Ishikawa (cell line): ENCODE results near the gene QRSL1.

ENCODE experiments used
- CEBPB ChIP-seq: IDR thresholded peaks from 2 replicates; pipeline ENCODE4 v1.6.1; 2012
- CREB1 ChIP-seq: IDR thresholded peaks from 2 replicates; pipeline ENCODE4 v1.6.1; 2012; ENCODE audit warnings: low read depth
- EGR1 ChIP-seq: IDR thresholded peaks from 2 replicates; pipeline ENCODE4 v1.6.1; 2012
- EP300 ChIP-seq: IDR thresholded peaks from 2 replicates; pipeline ENCODE4 v1.6.1; 2012; ENCODE audit warnings: borderline replicate concordance
- FOXM1 ChIP-seq: IDR thresholded peaks from 2 replicates; pipeline ENCODE4 v1.6.1; 2012; ENCODE audit warnings: low read depth, borderline replicate concordance
- NFIC ChIP-seq: IDR thresholded peaks from 2 replicates; pipeline ENCODE4 v1.6.1; 2012
- RAD21 ChIP-seq: IDR thresholded peaks from 2 replicates; pipeline ENCODE4 v1.6.1; 2012; ENCODE audit warnings: low read depth
- REST ChIP-seq: IDR thresholded peaks from 2 replicates; pipeline ENCODE4 v1.6.1; 2012; ENCODE audit warnings: low read depth, mild to moderate bottlenecking
- TAF1 ChIP-seq: IDR thresholded peaks from 2 replicates; pipeline ENCODE4 v1.6.1; 2012; ENCODE audit warnings: low read depth, mild to moderate bottlenecking
- TCF12 ChIP-seq: IDR thresholded peaks from 2 replicates; pipeline ENCODE4 v1.6.1; 2012; ENCODE audit warnings: low read depth
- TEAD4 ChIP-seq: IDR thresholded peaks from 2 replicates; pipeline ENCODE4 v1.6.1; 2012
- USF1 ChIP-seq: IDR thresholded peaks from 2 replicates; pipeline ENCODE4 v1.6.1; 2012
- YY1 ChIP-seq: IDR thresholded peaks from 2 replicates; pipeline ENCODE4 v1.6.1; 2012; ENCODE audit warnings: low read depth
- ZBTB7A ChIP-seq: IDR thresholded peaks from 2 replicates; pipeline ENCODE4 v1.6.1; 2012; ENCODE audit warnings: low read depth
- TF ChIP-seq, protein P1 (sequence below): IDR thresholded peaks from 2 replicates; pipeline ENCODE4 v1.6.1; 2012

Gene QRSL1

DNA sequence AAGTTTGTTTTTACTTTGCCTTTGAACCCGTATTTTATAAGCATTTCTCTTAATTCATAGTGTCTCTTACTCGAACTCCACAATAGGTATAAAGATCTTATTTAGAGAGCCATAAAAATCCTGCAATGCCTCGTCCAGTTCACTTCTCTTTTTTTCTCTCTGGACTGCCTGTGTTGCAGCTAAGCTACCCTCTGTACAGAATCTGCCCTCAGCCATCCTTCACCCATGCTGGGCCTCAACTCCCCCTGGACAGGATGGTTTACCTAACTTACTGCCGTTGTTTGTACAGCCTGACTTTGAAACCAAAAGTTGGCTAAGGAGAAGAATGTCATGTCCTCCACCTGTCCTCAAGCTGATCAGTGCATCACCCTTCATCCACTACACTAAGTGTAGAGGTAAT, 10.4 kb downstream of the QRSL1 start:
- no peak for TF ChIP-seq YY1
- no peak for TF ChIP-seq EGR1
- TF ChIP-seq NFIC = no peak
- no peak for TF ChIP-seq CREB1
- no peak for TF ChIP-seq TCF12
- TF ChIP-seq REST = no peak
- no peak for TF ChIP-seq EP300
- TF ChIP-seq TAF1 = no peak
- TF ChIP-seq, protein P1, sequence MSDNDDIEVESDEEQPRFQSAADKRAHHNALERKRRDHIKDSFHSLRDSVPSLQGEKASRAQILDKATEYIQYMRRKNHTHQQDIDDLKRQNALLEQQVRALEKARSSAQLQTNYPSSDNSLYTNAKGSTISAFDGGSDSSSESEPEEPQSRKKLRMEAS = no peak
- TF ChIP-seq ZBTB7A = no peak
- TF ChIP-seq TEAD4 = no peak
- no peak for TF ChIP-seq RAD21
- no peak for TF ChIP-seq FOXM1
- no peak for TF ChIP-seq CEBPB
- TF ChIP-seq USF1 = no peak

DNA sequence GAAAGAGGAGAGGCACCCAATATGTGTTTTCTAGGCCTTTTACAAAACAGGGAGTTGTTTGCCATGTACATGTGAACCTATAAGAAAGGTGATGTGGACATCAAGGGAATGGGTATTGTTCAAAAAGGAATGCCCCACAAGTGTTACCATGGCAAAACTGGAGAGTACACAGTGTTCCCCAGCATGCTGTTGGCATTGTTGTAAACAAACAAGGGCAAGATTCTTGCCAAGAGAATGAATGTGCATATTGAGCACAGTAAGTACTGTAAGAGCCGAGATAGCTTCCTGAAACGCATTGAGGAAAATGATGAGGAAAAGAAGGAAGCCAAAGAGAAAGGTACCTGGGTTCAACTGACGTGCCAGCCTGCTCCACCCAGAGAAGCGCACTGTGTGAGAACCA, 13.1 kb downstream of the QRSL1 start:
- TF ChIP-seq FOXM1 = no peak

DNA sequence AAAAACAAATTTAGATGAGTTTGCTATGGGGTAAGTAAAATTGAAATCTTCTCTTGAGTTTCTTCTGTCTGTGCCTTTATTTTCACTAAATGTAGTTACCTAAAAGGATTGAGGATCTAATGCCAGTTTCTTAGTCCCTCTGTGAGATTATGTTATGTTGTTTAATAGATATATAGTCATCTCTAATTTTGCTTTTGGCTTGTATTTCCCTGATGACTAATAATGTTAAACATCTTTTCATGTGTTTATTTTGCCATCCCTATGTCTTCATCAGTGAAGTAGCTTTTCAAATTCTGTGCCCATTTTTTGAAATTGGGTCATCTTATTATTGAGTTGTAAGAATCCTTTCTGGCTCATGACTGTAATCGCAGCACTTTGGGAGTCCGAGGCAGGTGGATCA, 13.7 kb downstream of the QRSL1 start:
- TF ChIP-seq EGR1 (no peak), REST (no peak), YY1 (no peak), RAD21 (no peak), TAF1 (no peak), TCF12 (no peak), FOXM1 (no peak), CREB1 (no peak), TEAD4 (no peak), USF1 (no peak), CEBPB (no peak), ZBTB7A (no peak), NFIC (no peak), EP300 (no peak)
- TF ChIP-seq, protein P1 = no peak

DNA sequence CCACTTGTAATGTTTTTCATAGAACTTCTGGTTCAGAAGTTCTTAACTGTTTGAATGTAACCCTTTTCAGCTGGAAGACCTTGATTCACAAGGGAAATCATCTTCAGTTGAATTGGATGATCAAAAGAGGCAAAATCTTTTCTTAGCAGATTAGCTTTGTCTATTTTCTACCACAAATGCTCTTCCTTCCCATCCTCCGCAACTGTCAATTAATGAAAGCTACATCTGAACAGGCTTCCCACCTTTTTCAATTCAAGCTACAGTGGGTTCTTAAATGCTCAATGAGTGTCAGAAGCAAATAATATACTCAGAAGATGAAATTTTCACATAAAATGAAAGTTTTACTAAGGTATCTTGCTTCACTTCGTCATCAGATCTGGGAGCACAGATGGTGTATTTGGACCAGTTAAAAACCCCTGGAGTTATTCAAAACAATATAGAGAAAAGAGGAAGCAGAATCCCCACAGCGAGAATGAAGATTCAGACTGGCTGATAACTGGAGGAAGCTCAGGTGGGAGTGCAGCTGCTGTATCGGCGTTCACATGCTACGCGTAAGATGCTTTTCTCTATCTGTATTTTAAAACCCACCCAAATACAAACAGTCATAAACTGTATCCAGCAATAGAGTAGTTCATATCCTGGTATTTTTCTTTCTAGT, 19.4 kb downstream of the QRSL1 start:
- no peak for TF ChIP-seq RAD21
- TF ChIP-seq NFIC = no peak
- no peak for TF ChIP-seq EGR1
- TF ChIP-seq TEAD4 = no peak
- TF ChIP-seq YY1 = no peak
- TF ChIP-seq, protein P1 = no peak
- no peak for TF ChIP-seq TAF1
- TF ChIP-seq USF1 = no peak
- no peak for TF ChIP-seq ZBTB7A

GRCh38 chr6:106658469-106658868, 29.1 kb downstream of the QRSL1 start:
- TF ChIP-seq TCF12 (no peak), REST (no peak), NFIC (no peak), EGR1 (no peak), FOXM1 (no peak), TEAD4 (no peak), RAD21 (no peak), EP300 (no peak), CREB1 (no peak), USF1 (no peak), ZBTB7A (no peak), YY1 (no peak), TAF1 (no peak), CEBPB (no peak)
- TF ChIP-seq, protein P1 = no peak
